ENCODE measurements around the gene APOBEC3H. TPM values are rescaled to one million over a fixed set of nuclear protein-coding genes. Genes with fewer than 3 reads are reported as not detected.

The APOBEC3H gene
- total RNA-seq, 1 experiment from 2014 or later, result 1.8 TPM

- Histone ChIP-seq H2AFZ (ENCODE audit: low read depth, low read length, poor library complexity, severe bottlenecking) (no peak overlapping the region), H3K79me2 (ENCODE audit: insufficient read depth, low read length) (no peaks in the 10 kb centered on the region), H3K4me1 (ENCODE audit: control insufficient read depth in 1 of 2, insufficient read depth in 2 of 2, low read length in 2 of 2) (peaks cover 0 to 6% of the 10 kb centered on the region in 2 experiments; a peak in 1 of 4 replicates), H3K9me3 (ENCODE audit: control insufficient read depth in 1 of 2, insufficient read depth in 1 of 2, low read depth in 1 of 2, low read length in 2 of 2) (no peaks in the 10 kb centered on the region), H3K4me3 (replicated peaks in 1 of 2; ENCODE audit: low read depth in 1 of 2, low read length in 2 of 2) (no peak overlapping the region), H3K9me2 (ENCODE audit: insufficient read depth) (no peaks in the 10 kb centered on the region), H4K20me1 (ENCODE audit: insufficient read depth) (no peaks in the 10 kb centered on the region), H3K36me3 (ENCODE audit: control insufficient read depth in 1 of 2, insufficient read depth in 2 of 2, low read length in 2 of 2) (no peaks in the 10 kb centered on the region), H3K27me3 (ENCODE audit: insufficient read depth, low read length) (no peaks in the 10 kb centered on the region), H3K4me2 (ENCODE audit: low read length) (no peak overlapping the region), H3K27ac (ENCODE audit: low read depth, low read length) (no peak overlapping the region), H3K9ac (ENCODE audit: low read length) (no peak overlapping the region)
- ChIA-PET RAD21 (ENCODE audit: low non-redundant PET in 1 of 2, low total read pairs in 2 of 2, uncharacterized antibody in 2 of 2, unreplicated experiment in 2 of 2) (no interaction called here), CTCF (no interaction called here), POLR2A (no interaction called here)
- intact Hi-C loops (cut with micrococcal nuclease), result no loop called here
- ATAC-seq (no peak), DNase-seq (ENCODE audit: low read depth, low spot score) (no peak)
- no peak for TF ChIP-seq POLR2A (IDR thresholded peaks at IDR 0.05; ENCODE audit: borderline replicate concordance, extremely low read depth, insufficient read depth, insufficient read length)
- no peak for TF ChIP-seq SIN3A (IDR thresholded peaks at IDR 0.05; ENCODE audit: low read depth)
- TF ChIP-seq CBX3 (IDR thresholded peaks at IDR 0.05; ENCODE audit: low read depth), result no peak
- no peak for TF ChIP-seq POLR2AphosphoS5 (IDR thresholded peaks at IDR 0.05; ENCODE audit: low read depth, low read length)
- no TSS peak for BruUV-seq (replicated peaks)
Observed at GRCh38 chr22:39088685-39089032, 8.4 kb upstream of the APOBEC3H start.

- POLR2A ChIA-PET, result no interaction called here
- no peak overlapping the region for H3K27ac ChIP-seq (ENCODE audit: low read depth, low read length)
- H3K9me3 ChIP-seq (ENCODE audit: control insufficient read depth in 1 of 2, insufficient read depth in 1 of 2, low read depth in 1 of 2, low read length in 2 of 2), result no peaks in the 10 kb centered on the region
- H4K20me1 ChIP-seq (ENCODE audit: insufficient read depth), result no peaks in the 10 kb centered on the region
- BruUV-seq (replicated peaks), result no TSS peak
- H3K36me3 ChIP-seq (ENCODE audit: control insufficient read depth in 1 of 2, insufficient read depth in 2 of 2, low read length in 2 of 2), result no peaks in the 10 kb centered on the region
- no peak overlapping the region for H2AFZ ChIP-seq (ENCODE audit: low read depth, low read length, poor library complexity, severe bottlenecking)
- H3K9me2 ChIP-seq (ENCODE audit: insufficient read depth), result no peaks in the 10 kb centered on the region
- no peaks in the 10 kb centered on the region for H3K79me2 ChIP-seq (ENCODE audit: insufficient read depth, low read length)
- RAD21 ChIA-PET (ENCODE audit: low non-redundant PET in 1 of 2, low total read pairs in 2 of 2, uncharacterized antibody in 2 of 2, unreplicated experiment in 2 of 2), result no interaction called here
- H3K4me3 ChIP-seq (replicated peaks in 1 of 2; ENCODE audit: low read depth in 1 of 2, low read length in 2 of 2), result no peak overlapping the region
- intact Hi-C loops (cut with micrococcal nuclease), result no loop called here
- no peak for DNase-seq (ENCODE audit: low read depth, low spot score)
- no peak for ATAC-seq
- CTCF ChIA-PET, result no interaction called here
- peaks cover 0 to 6% of the 10 kb centered on the region in 2 experiments; a peak in 1 of 4 replicates for H3K4me1 ChIP-seq (ENCODE audit: control insufficient read depth in 1 of 2, insufficient read depth in 2 of 2, low read length in 2 of 2)
- H3K9ac ChIP-seq (ENCODE audit: low read length), result no peak overlapping the region
- H3K4me2 ChIP-seq (ENCODE audit: low read length), result no peak overlapping the region
- no peaks in the 10 kb centered on the region for H3K27me3 ChIP-seq (ENCODE audit: insufficient read depth, low read length)
- TF ChIP-seq JUND (IDR thresholded peaks at IDR 0.05) (no peak), REST (IDR thresholded peaks at IDR 0.05; ENCODE audit: low read depth) (no peak), ZFX (IDR thresholded peaks at IDR 0.05) (no peak), TCF7L2 (IDR thresholded peaks at IDR 0.05; ENCODE audit: borderline replicate concordance, extremely low read depth, insufficient read depth, insufficient read length) (no peak), ELF1 (IDR thresholded peaks at IDR 0.05; ENCODE audit: borderline replicate concordance, low read depth) (no peak), EZH2phosphoT487 (IDR thresholded peaks at IDR 0.05; ENCODE audit: borderline replicate concordance) (no peak), POLR2AphosphoS5 (IDR thresholded peaks at IDR 0.05; ENCODE audit: low read depth, low read length) (no peak), EGR1 (IDR thresholded peaks at IDR 0.05; ENCODE audit: low read depth) (no peak), ZNF274 (IDR thresholded peaks at IDR 0.05; ENCODE audit: low read depth, low read length) (no peak), SIN3A (IDR thresholded peaks at IDR 0.05; ENCODE audit: low read depth) (no peak), CBX3 (IDR thresholded peaks at IDR 0.05; ENCODE audit: low read depth) (no peak), SRF (IDR thresholded peaks at IDR 0.05; ENCODE audit: low read depth) (no peak), CEBPB (IDR thresholded peaks at IDR 0.05; ENCODE audit: low read depth) (no peak), SP1 (IDR thresholded peaks at IDR 0.05; ENCODE audit: low read depth) (no peak)
- TF ChIP-seq, protein P1, sequence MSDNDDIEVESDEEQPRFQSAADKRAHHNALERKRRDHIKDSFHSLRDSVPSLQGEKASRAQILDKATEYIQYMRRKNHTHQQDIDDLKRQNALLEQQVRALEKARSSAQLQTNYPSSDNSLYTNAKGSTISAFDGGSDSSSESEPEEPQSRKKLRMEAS (IDR thresholded peaks at IDR 0.05), result no peak
- TF ChIP-seq, protein P2, sequence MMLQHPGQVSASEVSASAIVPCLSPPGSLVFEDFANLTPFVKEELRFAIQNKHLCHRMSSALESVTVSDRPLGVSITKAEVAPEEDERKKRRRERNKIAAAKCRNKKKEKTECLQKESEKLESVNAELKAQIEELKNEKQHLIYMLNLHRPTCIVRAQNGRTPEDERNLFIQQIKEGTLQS (IDR thresholded peaks at IDR 0.05), result no peak
- TF ChIP-seq, protein P3, sequence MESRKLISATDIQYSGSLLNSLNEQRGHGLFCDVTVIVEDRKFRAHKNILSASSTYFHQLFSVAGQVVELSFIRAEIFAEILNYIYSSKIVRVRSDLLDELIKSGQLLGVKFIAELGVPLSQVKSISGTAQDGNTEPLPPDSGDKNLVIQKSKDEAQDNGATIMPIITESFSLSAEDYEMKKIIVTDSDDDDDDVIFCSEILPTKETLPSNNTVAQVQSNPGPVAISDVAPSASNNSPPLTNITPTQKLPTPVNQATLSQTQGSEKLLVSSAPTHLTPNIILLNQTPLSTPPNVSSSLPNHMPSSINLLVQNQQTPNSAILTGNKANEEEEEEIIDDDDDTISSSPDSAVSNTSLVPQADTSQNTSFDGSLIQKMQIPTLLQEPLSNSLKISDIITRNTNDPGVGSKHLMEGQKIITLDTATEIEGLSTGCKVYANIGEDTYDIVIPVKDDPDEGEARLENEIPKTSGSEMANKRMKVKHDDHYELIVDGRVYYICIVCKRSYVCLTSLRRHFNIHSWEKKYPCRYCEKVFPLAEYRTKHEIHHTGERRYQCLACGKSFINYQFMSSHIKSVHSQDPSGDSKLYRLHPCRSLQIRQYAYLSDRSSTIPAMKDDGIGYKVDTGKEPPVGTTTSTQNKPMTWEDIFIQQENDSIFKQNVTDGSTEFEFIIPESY (IDR thresholded peaks at IDR 0.05; ENCODE audit: extremely low read depth, insufficient replicate concordance, low read length), result no peak
Observed at GRCh38 chr22:39089928-39090327, 7.1 kb upstream of the APOBEC3H start.

All from HCT116 (cell line).